SU-DHL-6 (cell line): ENCODE measurements around the gene BLMH.

Experiments
- CTCF ChIP-seq: fragments of 200-600 bp; sonication (generic); IDR thresholded peaks from one replicate; pipeline ENCODE4 v1.5.1; 2017; ENCODE audit warnings: antibody characterized with exemption, mild to moderate bottlenecking, low read length, moderate library complexity; ENCODE audit not compliant: insufficient read depth, poor library complexity, severe bottlenecking
- EZH2phosphoT487 ChIP-seq: fragments of 200-600 bp; sonication (generic), shearing (Covaris generic); conservative IDR thresholded peaks from 2 replicates; pipeline ENCODE4 v1.6.1; 2018; ENCODE audit warnings: mild to moderate bottlenecking, antibody characterized with exemption, low read length, moderate library complexity, mixed read lengths

DNA sequence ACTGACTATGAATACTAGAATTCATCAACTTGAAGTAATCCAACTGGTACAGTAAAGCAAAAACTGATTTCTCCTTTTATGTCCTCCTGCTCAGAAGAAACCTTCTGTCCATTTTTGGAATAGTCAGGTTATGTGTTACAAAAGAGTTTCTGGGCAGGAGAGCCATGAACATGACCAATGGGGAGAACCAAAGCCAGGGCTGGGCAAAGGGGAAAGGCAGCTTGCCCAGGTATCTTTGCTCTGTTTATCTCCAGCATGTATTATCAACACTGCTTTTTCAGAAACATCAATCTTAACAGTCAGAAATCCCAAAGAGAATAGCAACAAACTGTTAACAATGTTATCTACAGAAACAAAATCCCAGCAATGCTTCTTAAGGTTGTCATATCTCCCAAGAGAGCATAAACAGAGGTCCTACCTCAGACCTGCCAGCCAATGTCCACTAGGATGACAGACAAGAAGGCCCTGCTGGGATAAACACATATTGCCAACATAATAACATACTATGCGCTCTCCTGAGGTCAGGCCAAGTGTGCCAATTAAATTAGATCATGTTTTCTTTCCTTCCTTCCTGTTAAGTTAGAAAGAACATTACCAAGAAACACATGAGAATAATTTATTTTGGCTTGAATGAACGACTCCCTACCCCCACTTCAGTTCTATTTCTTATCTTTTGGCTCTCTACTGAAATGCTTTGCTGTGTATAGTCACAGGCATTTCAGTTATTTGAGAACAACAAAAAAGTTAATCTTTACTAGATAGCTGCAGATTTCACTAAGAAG lies 28.0 kb downstream of the BLMH start:
- no peak for TF ChIP-seq CTCF
- TF ChIP-seq EZH2phosphoT487 = no peak
